VCaP (cell line): ENCODE results near the gene SLC22A1.

Experiments
- H3K27ac ChIP-seq: fragments of 450-650 bp; 2 replicates; pipeline ENCODE4 v1.5.1; 2017
- CTCF ChIP-seq: fragments of 450-650 bp; conservative IDR thresholded peaks from 2 replicates; pipeline ENCODE4 v1.5.1; 2017; ENCODE audit warnings: mild to moderate bottlenecking, moderate library complexity

The SLC22A1 gene

GRCh38 chr6:160121558-160121957, at the start of gene SLC22A1:
SLC22A1 (plus strand) TSS chr6:160121815; CDS start chr6:160121936, 121 bp downstream.
- TF ChIP-seq CTCF = no peak

GRCh38 chr6:160073272-160073671, 48.3 kb upstream of the SLC22A1 start:
- H3K27ac ChIP-seq = no peak overlapping the region
- no peak for TF ChIP-seq CTCF

More at GRCh38 chr6:160121558-160121957, at the start of gene SLC22A1:
- H3K27ac ChIP-seq = no peak within 1 kb of the TSS

GRCh38 chr6:160076009-160076408, 45.6 kb upstream of the SLC22A1 start:
- no peak for TF ChIP-seq CTCF
- no peak overlapping the region for H3K27ac ChIP-seq

GRCh38 chr6:160077024-160077423, 44.6 kb upstream of the SLC22A1 start:
- H3K27ac ChIP-seq = no peak overlapping the region
- TF ChIP-seq CTCF = no peak

GRCh38 chr6:160077526-160077925, 44.1 kb upstream of the SLC22A1 start:
- no peak for TF ChIP-seq CTCF
- no peak overlapping the region for H3K27ac ChIP-seq

- TF ChIP-seq CTCF = no peak
- H3K27ac ChIP-seq = no peak overlapping the region
Measured at GRCh38 chr6:160078883-160079685, 42.5 kb upstream of the SLC22A1 start.

GRCh38 chr6:160079686-160080043, 42.0 kb upstream of the SLC22A1 start:
- TF ChIP-seq CTCF = no peak
- H3K27ac ChIP-seq = no peak overlapping the region
